ENCODE data around the gene PRSS3.
"Not testable (repeated sequence)": the region's sequence is repeated elsewhere in the genome, so short reads cannot be mapped to it uniquely, and the experiment has no call there.

PRSS3 gene

DNA sequence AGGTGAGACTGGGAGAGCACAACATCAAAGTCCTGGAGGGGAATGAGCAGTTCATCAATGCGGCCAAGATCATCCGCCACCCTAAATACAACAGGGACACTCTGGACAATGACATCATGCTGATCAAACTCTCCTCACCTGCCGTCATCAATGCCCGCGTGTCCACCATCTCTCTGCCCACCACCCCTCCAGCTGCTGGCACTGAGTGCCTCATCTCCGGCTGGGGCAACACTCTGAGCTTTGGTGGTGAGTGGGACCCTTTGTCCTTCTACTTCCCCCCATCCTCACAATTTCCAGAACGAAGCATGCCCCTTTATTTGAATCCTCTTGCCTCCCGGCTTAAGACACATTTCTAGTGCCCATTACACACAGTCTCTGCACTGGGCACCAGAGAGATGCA lies 2.5 kb downstream of the PRSS3 start:
- Histone ChIP-seq H3K9ac (no peak overlapping the region), H3K79me2 (no peaks in the 10 kb centered on the region), H3K27ac (no peak overlapping the region), H2AFZ (no peak overlapping the region), H3K27me3 (ENCODE audit: control insufficient read depth, insufficient read depth, low read length) (no peaks in the 10 kb centered on the region), H3K36me3 (ENCODE audit: control insufficient read depth, insufficient read depth, low read length) (no peaks in the 10 kb centered on the region), H3K9me3 (ENCODE audit: control insufficient read depth, low read length) (no peaks in the 10 kb centered on the region), H3K4me2 (ENCODE audit: low read length) (no peak overlapping the region), H3K4me1 (no peaks in the 10 kb centered on the region), H3K4me3 (ENCODE audit: low read depth, low read length) (no peak overlapping the region)
- no peak for TF ChIP-seq CTCF (IDR thresholded peaks at IDR 0.05)

GRCh38 chr9:33798545-33798944 lies 3.2 kb downstream of the PRSS3 start:
- TF ChIP-seq CTCF (IDR thresholded peaks at IDR 0.05): no peak
- Histone ChIP-seq H3K27ac (no peak overlapping the region), H3K4me1 (no peaks in the 10 kb centered on the region), H3K36me3 (ENCODE audit: control insufficient read depth, insufficient read depth, low read length) (no peaks in the 10 kb centered on the region), H3K4me2 (ENCODE audit: low read length) (no peak overlapping the region), H3K9ac (no peak overlapping the region), H3K27me3 (ENCODE audit: control insufficient read depth, insufficient read depth, low read length) (no peaks in the 10 kb centered on the region), H2AFZ (no peak overlapping the region), H3K79me2 (no peaks in the 10 kb centered on the region), H3K9me3 (ENCODE audit: control insufficient read depth, low read length) (no peaks in the 10 kb centered on the region), H3K4me3 (ENCODE audit: low read depth, low read length) (no peak overlapping the region)

DNA sequence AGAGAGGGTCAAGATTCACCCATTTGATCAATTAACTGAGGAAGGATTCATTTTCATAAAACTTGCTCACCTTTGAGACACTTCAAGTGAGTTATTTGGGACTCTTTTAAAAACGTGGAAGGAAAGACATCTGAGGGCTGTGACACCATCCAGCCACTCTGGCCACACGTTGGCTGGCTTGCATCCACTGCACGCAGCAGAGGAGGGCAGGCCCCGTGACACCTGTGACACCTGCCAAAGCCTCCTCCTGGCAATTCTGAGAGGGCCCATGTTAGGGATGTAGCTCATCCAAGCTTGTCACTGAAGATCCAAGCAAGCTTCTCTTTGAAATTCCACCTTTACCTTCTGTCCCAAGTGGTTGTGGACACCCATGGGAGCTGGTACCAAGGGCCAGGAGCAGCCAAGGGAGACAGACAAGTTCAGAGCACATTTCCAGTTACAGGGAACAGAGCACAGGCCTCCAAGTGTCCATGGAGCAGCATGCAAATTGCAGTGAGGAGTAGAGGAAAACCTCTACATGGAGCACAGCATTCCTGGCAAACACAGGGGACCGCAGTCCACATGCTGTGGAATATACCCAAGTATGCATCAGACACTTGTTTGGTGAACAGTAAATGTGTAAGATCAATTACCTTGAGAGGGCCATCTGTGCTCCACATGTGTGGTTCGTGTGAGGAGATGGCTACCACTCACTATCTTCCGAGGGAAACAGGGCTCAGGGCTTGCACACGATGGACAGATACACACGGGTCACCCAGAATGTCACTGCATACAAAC lies 4.8 kb downstream of the PRSS3 start:
- Histone ChIP-seq H3K4me3 (ENCODE audit: low read depth, low read length) (no peak overlapping the region), H3K9ac (no peak overlapping the region), H3K9me3 (ENCODE audit: control insufficient read depth, low read length) (no peaks in the 10 kb centered on the region), H2AFZ (no peak overlapping the region), H3K27me3 (ENCODE audit: control insufficient read depth, insufficient read depth, low read length) (no peaks in the 10 kb centered on the region), H3K4me1 (no peaks in the 10 kb centered on the region), H3K4me2 (ENCODE audit: low read length) (no peak overlapping the region), H3K27ac (no peak overlapping the region), H3K36me3 (ENCODE audit: control insufficient read depth, insufficient read depth, low read length) (no peaks in the 10 kb centered on the region), H3K79me2 (no peaks in the 10 kb centered on the region)
- no peak for TF ChIP-seq CTCF (IDR thresholded peaks at IDR 0.05)

GRCh38 chr9:33800886-33801285 lies 5.5 kb downstream of the PRSS3 start:
- Histone ChIP-seq H3K36me3 (ENCODE audit: control insufficient read depth, insufficient read depth, low read length) (no peaks in the 10 kb centered on the region), H3K4me2 (ENCODE audit: low read length) (no peak overlapping the region), H3K4me3 (ENCODE audit: low read depth, low read length) (no peak overlapping the region), H3K9ac (no peak overlapping the region), H3K79me2 (no peaks in the 10 kb centered on the region), H3K27ac (no peak overlapping the region), H2AFZ (no peak overlapping the region), H3K4me1 (no peaks in the 10 kb centered on the region), H3K9me3 (ENCODE audit: control insufficient read depth, low read length) (no peaks in the 10 kb centered on the region), H3K27me3 (ENCODE audit: control insufficient read depth, insufficient read depth, low read length) (no peaks in the 10 kb centered on the region)
- no peak for TF ChIP-seq CTCF (IDR thresholded peaks at IDR 0.05)

GRCh38 chr9:33801943-33802500 lies 6.7 kb downstream of the PRSS3 start:
- not testable (repeated sequence) for H3K4me2 ChIP-seq (ENCODE audit: low read length); H3K36me3 ChIP-seq (ENCODE audit: control insufficient read depth, insufficient read depth, low read length); H3K79me2 ChIP-seq; H3K27ac ChIP-seq; H3K4me3 ChIP-seq (ENCODE audit: low read depth, low read length); H2AFZ ChIP-seq; H3K4me1 ChIP-seq; H3K27me3 ChIP-seq (ENCODE audit: control insufficient read depth, insufficient read depth, low read length); H3K9me3 ChIP-seq (ENCODE audit: control insufficient read depth, low read length); H3K9ac ChIP-seq

- H3K9ac ChIP-seq; H3K36me3 ChIP-seq (ENCODE audit: control insufficient read depth, insufficient read depth, low read length); H3K27ac ChIP-seq; H3K79me2 ChIP-seq; H3K4me1 ChIP-seq; H2AFZ ChIP-seq; H3K9me3 ChIP-seq (ENCODE audit: control insufficient read depth, low read length); H3K4me2 ChIP-seq (ENCODE audit: low read length); H3K4me3 ChIP-seq (ENCODE audit: low read depth, low read length); H3K27me3 ChIP-seq (ENCODE audit: control insufficient read depth, insufficient read depth, low read length): not testable (repeated sequence)
These were observed 8.8 kb downstream of the PRSS3 start for GRCh38 chr9:33804196-33804595.

DNA sequence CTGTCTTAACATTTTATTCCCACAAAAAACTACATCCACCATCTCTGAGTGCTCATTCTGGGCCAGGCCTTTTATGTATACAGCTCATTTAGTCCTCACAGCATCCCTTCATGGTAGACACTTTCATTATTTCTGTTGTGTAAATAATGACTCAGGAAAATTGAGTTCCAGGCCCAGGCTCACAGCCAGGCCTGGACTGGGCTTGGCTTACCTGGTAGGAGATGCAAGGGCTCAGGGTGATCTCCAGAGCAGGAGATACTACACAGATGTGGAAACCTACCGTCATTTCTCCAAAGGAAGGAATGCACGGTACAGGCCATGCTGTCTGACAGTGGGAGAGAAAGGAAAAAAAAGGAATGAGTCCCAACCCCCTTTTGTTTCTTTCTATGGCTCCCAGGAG lies 11.8 kb downstream of the PRSS3 start:
- H3K9ac ChIP-seq; H2AFZ ChIP-seq; H3K27me3 ChIP-seq (ENCODE audit: control insufficient read depth, insufficient read depth, low read length); H3K27ac ChIP-seq; H3K4me3 ChIP-seq (ENCODE audit: low read depth, low read length); H3K4me2 ChIP-seq (ENCODE audit: low read length); H3K36me3 ChIP-seq (ENCODE audit: control insufficient read depth, insufficient read depth, low read length); H3K9me3 ChIP-seq (ENCODE audit: control insufficient read depth, low read length); H3K4me1 ChIP-seq; H3K79me2 ChIP-seq: not testable (repeated sequence)

GRCh38 chr9:33808979-33809322 lies 13.6 kb downstream of the PRSS3 start:
- H3K4me1 ChIP-seq; H3K27ac ChIP-seq; H3K79me2 ChIP-seq; H3K27me3 ChIP-seq (ENCODE audit: control insufficient read depth, insufficient read depth, low read length); H2AFZ ChIP-seq; H3K9me3 ChIP-seq (ENCODE audit: control insufficient read depth, low read length); H3K4me3 ChIP-seq (ENCODE audit: low read depth, low read length); H3K36me3 ChIP-seq (ENCODE audit: control insufficient read depth, insufficient read depth, low read length); H3K9ac ChIP-seq; H3K4me2 ChIP-seq (ENCODE audit: low read length): not testable (repeated sequence)

Data from parathyroid adenoma (tissue), 2 donors.